HG03280 (cell line): ENCODE data around the gene TMEM132D.

ENCODE experiments used
- ATAC-seq: cut with Tn5 transposase; IDR thresholded peaks from one replicate; pipeline ENCODE4 v1.9.1; 2021; ENCODE audit warnings: mild to moderate bottlenecking, moderate library complexity; ENCODE audit not compliant: unreplicated experiment

The TMEM132D gene

DNA sequence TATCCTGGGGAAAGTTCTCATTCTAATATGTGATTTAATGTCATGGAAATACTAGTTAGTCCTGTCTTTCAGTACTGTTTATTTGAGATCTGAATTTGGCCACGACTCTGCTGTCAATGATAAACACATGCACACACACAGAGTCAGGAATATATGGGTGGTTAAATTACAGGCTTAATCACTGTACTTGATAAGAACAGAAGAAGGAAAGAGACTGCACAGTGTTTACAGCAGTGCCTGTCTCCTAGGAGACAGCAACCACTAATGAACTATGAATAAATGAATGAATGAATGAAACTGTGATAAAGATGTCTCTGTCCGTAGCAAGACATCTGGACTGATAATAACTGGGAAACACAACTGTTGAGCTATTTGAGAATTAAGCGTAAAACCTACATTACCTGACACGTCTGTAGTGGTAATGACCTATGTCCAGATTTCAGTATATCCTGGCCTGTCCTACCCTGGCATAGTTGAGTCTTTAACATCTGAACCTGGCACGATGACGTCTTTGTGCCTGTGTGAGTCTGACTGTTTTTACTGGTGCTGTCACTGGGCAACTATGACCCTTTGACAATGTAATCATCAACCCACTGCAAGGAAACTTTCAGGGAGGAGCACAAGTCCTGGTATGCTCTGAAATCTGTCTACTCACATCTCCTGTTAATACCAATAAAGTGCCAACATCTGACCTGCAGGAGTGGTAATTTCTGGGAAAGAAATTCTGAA, 524.6 kb downstream of the TMEM132D start:
- no peak for ATAC-seq

DNA sequence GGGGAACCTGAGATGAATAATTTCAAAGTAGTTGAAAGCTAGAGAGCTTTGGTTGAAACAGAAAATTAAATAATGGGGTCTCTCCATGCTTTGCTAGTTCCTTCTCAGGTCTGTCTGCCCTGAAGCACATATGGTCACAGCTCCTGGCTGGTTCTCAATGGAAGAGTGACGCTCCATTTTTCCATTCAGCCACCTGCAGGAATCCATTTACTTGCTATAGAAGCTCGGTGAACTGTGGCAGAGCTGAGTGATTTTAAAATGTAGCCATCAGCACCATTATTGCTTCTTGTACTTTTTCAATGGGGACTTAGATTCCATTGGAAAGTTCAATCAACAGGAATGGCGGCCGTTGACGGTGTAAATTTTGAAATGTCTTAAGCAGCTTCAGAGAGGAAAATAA, 525.3 kb downstream of the TMEM132D start:
- no peak for ATAC-seq

DNA sequence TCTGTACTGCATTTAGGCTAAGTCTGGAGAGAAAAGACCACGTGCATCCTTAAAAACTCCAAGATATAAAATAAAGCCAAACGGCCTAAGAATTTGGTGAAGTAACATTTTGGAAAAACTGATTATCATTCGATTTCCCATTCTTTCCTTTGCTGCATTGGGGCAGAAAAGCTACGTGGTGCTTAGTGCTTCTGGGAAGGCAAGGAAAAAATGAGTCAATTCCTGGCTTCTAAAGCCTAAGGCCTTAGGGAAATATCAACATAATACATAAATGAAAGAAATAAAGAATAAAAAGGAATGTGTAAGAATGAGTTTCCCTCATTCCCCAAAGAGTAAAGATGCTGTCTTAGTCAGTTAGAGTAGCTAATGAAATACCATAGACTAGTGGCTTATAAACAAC, 530.1 kb downstream of the TMEM132D start:
- ATAC-seq = no peak

DNA sequence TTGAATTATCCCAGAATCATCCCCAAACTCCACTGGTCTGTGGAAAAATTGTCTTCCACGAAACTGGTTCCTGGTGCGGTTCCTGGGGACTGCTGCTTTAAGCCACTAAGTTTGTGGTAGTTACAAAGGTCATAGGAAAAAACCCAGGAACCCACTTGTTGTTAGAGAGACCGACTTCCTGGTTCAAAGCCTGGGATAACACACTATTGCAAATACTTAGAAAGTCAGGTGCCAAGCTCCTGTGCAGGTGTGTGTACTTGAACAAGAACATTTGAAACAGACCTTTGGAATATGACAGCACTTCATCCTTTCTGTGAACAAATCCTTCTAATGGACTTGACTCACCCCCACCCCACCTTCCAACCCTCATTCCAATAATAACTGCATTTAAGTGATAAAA, 530.9 kb downstream of the TMEM132D start:
- no peak for ATAC-seq

DNA sequence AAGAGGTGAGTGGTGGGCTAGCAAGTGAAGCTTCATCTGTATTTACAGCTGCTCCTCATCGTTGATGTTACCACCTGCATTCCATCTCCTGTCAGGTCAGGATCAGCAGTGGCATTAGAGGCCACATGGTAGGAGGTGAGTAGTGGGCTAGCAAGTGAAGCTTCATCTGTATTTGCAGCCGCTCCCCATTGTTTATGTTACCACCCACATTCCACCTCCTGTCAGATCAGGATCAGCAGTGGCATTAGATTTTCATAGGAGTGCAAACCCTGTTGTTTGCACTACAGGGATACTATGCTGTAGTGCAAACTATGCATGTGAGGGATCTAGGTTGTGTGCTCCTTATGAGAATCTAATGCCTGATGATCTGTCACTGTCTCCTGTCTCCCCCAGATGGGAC, 531.5 kb downstream of the TMEM132D start:
- ATAC-seq = no peak

DNA sequence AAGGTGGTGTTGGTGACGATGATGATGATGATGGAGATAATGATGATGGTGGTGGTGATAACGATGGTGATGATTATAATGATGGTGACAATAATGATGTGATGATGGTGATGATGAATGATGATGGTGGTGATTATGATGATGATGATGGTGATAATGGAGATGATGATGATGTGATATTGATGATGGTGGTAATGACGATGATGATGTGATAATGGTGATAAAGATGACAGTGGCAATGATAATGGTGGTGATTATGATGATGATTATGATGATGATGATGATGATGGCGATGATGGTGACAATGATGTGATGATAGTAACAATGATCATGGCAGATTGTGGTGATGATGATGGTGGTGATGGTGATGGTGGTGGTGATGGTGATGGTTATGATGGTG, 532.6 kb downstream of the TMEM132D start:
- no peak for ATAC-seq

DNA sequence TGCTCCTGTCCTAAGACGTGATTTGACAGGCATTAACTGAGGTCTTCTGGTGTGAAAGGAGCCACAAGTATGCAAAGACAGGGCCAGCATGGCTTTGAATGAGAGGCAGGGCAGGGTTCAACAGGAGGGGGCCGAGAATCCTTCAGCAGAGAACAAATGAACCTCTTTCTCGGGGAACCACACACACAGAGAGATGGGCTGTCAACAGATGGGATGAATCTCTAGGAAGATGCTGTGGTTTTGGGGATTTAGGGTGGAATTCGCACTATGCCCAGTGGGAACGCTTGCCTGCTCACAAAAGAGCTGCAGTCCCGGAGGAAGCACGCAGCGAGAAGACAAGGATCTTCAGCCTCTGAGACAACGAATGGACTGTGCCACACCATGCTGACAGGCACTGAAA, 537.2 kb downstream of the TMEM132D start:
- no peak for ATAC-seq

DNA sequence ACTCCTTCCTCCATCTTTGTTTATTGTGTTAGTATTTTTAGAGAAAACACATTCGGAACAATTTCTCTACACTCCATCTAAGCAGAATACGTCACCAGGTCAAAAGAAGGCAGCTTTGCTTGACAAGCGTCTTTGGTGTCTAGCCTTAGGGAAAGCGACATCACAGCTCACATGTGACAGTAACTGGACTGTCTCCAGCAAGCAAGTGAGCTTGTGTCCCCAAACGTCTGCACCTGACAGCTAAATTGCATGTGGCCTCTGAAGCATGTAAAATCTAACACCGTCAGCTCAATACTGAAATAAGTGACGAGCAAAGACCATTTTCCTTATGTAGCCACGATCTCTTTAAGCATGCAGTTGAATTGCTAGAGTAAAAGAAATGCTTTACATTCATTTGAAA, 540.8 kb downstream of the TMEM132D start:
- no peak for ATAC-seq

DNA sequence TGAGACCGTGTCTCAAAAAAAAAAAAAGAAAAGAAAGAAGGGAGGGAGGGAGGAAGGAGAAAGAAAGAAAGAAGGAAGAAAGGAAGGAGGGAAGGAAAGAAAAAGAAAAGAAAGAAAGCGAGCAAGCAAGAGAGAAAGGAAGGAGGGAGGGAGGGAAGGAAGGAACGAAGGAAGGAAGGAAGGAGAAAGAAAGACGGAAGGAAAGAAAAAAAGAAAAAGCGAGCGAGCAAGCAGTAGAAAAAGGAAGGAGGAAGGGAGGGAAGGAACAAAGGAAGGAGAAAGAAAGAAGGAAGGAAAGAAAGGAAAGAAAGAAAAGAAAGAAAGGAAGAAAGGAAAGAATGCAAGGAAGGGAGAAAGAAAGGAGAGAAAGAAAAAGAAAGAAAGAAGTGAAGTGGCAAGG, 546.6 kb downstream of the TMEM132D start:
- ATAC-seq = no peak

DNA sequence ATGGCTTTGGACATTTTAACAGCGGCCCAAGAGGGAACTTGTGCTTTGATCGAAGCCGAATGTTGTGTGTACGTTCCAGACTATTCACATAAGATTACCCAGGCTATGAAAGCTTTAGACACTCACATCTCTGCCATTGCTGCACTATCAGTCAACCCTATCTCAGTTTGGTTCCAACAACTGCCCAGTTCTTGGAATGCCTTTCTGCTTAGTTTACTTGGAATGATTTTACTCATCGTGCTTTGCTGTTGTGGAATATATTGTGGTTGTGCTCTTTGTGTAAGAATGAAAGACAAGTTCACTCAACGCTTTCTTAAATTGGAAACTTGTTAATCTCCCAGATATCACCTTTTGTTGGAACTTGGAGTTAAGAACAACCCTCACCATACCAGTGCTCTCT, 552.3 kb downstream of the TMEM132D start:
- no peak for ATAC-seq

DNA sequence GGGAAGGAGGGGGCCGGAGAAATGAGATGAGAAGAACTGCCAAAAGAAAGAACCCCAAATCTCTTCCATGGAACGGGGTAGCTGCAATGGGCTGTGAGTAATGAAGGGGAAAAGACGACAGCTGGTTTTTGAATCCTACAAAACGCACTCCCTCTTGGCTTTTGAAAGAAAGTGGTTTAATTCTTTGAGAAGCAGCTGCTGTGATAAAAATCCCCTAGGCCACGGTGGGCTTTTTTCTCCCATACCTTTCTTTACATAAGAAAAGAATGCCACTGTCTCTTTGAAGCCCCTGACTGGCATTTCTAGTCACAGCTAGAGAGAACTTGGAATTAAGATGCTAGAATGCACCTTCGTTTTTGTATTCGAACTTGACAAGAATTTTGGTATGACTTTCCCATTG, 564.5 kb downstream of the TMEM132D start:
- ATAC-seq = no peak

DNA sequence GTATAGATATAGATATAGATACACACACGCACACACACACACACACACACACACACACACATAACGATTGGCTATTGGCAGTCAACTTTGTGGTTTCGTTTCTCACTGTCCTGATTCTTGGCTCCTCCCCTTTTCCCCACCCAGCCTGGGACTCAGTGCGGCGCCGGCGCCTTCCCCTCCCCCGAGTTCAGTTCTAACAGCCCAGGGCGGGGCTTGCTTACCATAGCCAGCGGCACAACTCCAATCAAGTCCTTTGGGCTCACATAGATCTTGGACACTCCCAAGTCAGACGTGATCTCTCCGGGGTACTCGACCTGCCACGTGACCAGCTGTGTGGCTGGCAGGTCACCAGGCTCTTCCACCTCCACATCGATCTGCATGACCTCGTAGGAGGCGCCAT, 566.4 kb downstream of the TMEM132D start:
- no peak for ATAC-seq

DNA sequence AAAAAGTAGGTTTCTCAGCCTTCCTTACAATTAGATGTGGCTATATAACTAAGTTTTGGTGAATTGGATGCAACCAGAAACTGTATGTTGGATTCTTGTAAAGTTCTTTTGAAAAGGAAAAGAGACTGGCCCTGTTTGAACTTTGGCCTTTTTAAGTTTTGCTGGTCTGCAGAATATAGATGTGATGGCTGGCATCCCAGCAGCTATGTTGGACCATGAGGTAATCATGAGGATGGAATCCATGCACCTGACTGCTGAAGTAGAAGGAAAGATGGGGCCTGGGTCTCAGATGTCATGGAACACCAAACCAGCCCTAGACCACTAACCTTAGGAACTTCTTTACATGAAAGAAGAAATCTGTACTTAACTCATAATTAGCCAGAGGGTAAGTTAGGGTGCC, 568.1 kb downstream of the TMEM132D start:
- ATAC-seq = no peak

DNA sequence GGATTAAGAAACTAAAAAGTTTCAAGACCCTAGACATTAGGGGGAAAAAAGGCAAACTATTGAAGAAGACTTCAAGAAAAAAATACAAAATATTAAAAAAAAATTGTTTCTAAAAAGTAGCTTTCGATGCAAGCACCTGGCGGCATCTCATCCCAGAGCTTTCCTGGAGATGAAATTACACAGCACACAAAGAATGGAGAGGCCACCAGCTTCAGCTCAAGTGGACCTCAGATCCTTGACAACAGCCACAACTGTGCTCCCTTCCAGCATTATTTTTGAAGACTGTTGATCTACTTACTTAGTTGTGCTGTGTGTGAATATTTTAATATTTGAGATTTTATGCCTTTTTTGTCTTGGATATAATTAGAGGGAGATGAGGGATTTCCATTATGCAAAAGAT, 571.5 kb downstream of the TMEM132D start:
- ATAC-seq = no peak

DNA sequence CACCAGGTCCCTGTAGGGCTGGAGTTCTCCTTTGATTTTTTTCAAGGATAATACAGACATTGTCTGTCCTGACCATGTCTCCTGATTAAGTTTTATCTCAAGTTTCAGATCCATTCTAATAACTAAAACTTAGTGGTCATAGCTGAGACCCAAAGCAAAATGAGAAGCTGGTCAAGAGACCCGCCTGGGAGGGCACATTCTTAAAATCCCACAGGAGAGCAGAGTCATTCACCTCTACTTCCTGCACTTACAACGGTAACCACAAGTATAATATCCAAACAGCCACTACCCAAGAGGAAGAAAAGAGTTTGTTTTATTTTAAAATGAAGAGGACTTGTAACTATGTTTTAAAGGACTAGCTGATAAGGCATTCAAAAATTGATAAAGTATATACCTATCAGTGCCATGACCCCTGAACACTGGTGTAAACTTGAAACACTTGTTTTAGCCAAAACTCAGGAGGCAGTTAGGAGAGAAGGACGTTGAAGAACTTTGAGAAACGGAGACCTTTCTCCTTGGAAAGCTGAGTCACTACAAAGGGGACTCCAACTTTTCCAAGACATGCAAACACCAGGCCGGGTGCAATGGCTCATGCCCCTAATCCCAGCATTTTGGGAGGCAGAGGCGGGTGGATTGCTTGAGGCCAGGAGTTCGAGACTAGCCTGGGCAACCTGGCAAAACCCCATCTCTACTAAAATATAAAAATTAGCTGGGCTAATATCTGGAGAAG, 572.3 kb downstream of the TMEM132D start:
- ATAC-seq = no peak

DNA sequence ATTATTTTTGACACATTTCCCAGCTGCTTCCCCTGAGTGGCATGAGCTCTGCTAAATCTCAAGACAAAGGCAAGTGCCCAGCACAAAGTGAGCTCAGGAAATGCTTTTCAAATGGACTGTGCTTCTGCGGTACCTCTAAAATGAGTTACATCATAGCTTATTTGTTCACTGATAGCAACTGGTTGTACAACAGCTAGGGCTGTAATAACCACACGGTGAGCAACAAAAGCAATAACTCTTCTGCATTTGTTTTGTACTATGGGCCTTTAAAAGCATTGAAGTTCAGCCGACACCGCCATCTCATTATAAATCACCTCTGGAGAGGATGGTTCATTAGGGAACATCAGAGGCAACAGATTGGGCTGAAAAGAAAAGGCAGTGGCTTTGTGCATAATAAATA, 575.6 kb downstream of the TMEM132D start:
- ATAC-seq = no peak

DNA sequence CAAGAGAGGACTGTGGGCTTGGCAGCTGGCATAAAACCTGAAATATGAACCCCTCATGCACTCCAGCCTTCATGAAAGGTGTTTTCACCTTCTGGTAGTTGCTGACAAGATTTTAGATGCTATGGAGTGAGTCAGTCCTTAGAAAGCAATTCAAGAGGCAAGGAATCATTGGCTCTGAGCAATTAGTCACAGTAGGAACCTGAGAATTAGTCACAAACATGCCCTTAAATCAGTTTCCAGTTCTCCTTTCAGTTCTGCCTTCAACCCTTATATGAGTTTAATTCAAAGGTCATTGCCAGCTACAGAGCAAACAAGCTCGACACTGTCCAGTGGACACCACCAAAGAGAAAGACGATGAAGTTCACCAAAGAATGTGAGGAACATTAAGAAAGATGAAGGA, 578.3 kb downstream of the TMEM132D start:
- ATAC-seq = no peak

DNA sequence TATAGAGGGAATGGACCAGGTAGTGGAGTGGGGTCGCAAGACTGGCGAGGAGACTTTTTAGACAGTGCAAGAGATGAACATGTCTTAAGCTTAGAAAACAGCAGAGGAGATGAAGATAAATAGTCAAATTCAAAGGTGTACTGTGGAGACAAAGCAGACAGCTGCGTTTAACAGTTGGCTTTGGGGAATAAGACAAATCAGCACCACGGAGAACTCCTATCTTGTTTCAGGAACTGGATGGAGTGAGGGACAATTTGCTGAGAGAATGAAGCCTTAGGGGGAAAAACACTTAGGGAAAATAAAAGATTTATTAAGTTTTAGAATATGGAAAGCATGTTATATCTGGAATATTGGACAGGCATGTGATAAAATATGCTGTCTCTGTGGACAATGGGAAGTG, 591.8 kb downstream of the TMEM132D start:
- ATAC-seq = no peak

DNA sequence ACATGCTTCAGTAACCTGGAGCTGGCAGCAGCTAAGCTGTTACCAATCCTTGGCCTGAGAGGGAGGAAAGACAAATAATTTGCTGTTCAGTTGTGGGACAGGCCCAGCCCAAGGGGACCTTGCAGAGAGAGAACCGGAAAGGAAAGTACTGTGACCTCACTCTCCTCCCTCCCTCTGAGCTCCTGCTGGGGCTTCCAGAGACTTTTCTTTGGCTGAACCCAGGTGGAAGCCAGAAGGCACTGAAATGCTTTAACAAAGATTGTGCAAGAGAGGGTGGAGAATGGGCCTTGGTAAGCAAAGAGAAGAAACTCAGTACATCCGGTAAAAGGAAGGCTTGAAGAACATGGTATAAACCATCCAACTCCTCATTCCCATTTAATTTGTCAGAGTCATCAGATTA, 593.5 kb downstream of the TMEM132D start:
- no peak for ATAC-seq

DNA sequence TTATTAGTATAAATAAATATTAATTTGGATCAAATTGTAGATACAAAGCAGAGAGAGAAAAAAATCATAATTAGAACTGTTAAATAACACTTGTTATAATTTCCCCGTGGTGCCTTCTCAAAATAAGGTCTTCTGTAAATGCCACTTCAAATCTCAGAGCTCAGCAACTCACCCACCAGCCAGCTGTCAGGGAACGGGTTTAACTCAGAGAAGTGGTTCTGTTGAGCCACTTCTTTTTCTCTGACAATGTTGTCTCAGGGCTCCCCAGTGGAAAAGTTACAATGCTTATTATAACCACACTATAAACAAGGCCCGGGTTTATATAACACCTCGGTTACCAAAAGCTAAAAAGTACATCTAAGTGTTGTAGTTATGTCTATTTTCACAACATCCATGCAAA, 598.0 kb downstream of the TMEM132D start:
- ATAC-seq = no peak

DNA sequence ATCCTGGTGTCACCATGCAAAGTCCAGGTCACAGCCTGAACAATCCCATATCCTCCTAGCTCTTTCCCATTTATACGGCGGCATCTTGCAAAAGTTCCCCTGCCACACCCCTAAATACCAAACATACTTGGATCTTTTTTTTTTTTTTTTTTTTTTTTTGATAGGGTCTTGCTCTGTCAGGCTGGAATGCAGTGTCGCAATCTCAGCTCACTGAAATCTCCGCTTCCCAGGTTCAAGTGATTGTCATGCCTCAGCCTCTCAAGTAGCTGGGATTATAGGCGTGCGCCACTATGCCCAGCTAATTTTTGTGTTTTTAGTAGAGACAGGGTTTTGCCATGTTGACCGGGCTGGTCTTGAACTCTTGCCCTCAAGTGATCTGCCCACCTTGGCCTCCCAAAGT, 599.3 kb downstream of the TMEM132D start:
- ATAC-seq = no peak

DNA sequence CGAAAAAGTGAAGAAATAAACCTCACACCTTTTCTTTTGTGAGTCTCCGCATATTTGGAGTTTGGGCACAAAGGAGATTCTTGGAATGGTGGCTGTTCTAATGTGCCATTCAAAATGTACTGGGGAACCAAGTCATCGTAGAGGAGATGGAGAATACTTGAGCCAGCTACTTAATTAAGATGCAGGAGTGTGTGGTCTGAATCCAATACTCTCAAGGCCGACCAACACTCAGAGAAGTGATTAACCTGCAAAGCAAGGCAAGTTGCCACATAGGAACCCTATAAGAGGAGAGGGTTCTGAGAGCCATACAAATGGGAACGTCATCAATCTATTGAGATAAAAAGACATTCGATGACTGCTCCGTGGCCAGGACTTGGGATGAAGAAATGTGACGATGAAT, 603.8 kb downstream of the TMEM132D start:
- no peak for ATAC-seq

DNA sequence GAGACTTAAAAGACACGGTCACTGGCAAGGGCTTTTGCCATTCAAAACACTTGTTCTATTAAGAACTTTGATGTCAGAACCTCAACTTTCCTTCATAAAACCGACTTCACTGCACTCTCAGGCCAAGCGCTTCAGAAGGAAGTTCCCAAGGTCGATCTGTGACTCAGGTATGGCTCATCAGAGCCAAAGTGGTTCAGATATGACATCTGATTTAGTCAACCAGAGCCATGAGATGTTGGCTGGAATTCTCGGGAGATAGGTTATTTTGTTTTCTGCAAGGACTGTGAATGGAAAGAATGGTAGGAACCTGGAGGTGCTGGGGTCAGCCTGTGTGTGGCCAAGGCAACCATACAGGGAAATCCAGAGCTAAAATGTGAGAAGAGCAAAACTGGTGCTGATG, 604.9 kb downstream of the TMEM132D start:
- ATAC-seq = no peak
